Caco-2 (cell line): Measurements from ENCODE around the gene ETHE1. TPM values are rescaled to one million over a fixed set of nuclear protein-coding genes. Genes with fewer than 3 reads are reported as not detected.

Experiments
- BruUV-seq: library from RNA; stranded (reverse); fragments of 400-500 nt; replicated peaks from 2 replicates; lab custom pipeline; 2021; lab: Mats Ljungman, UMichigan
- CTCF ChIA-PET: fragments of 300-600 bp; sonication (Branson Sonifier 250); formaldehyde crosslinking; loops from one replicate; lab custom pipeline; 2022; ENCODE audit warnings: antibody characterized with exemption; lab: Charles Lee
- POLR2A ChIA-PET: fragments of 300-600 bp; sonication (Branson Sonifier 250); formaldehyde crosslinking; loops from one replicate; lab custom pipeline; 2022; ENCODE audit warnings: antibody characterized with exemption; lab: Charles Lee
- DNase-seq, 2 experiments: peaks; one replicate each; pipeline versions ENCODE4 v3.0.0 to v3.0.0-alpha.2; 2020 to 2022
- H3K27me3 ChIP-seq: replicated peaks from 2 replicates; pipeline ENCODE4 v1.6.0; 2011; ENCODE audit warnings: low read length; ENCODE audit not compliant: control insufficient read depth, insufficient read depth
- H3K36me3 ChIP-seq: 2 replicates; pipeline ENCODE4 v1.5.1; 2011; ENCODE audit warnings: low read length; ENCODE audit not compliant: control insufficient read depth, insufficient read depth
- H3K4me1 ChIP-seq: fragments of 250-450 bp; sonication (Bioruptor Pico); 2 replicates; pipeline ENCODE4 v1.5.1; 2020; ENCODE audit warnings: mild to moderate bottlenecking
- H3K4me3 ChIP-seq: 2 replicates; pipeline ENCODE4 v1.5.1; 2011; ENCODE audit warnings: low read depth, mild to moderate bottlenecking, control low read depth, low read length
- H3K9me3 ChIP-seq: fragments of 250-450 bp; sonication (Bioruptor Pico); 2 replicates; pipeline ENCODE4 v1.5.1; 2020; ENCODE audit warnings: mild to moderate bottlenecking, moderate library complexity
- H3K27ac Mint-ChIP-seq: one replicate; pipeline ENCODE4 v1.8.0; 2022; ENCODE audit warnings: mixed read lengths; ENCODE audit not compliant: unreplicated experiment
- H3K27me3 Mint-ChIP-seq: one replicate; pipeline ENCODE4 v1.8.0; 2022; ENCODE audit warnings: mixed read lengths; ENCODE audit not compliant: insufficient read depth, unreplicated experiment
- H3K36me3 Mint-ChIP-seq: one replicate; pipeline ENCODE4 v1.8.0; 2022; ENCODE audit warnings: mild to moderate bottlenecking, mixed read lengths; ENCODE audit not compliant: insufficient read depth, unreplicated experiment
- H3K4me1 Mint-ChIP-seq: one replicate; pipeline ENCODE4 v1.8.0; 2022; ENCODE audit warnings: low read depth, mixed read lengths; ENCODE audit not compliant: unreplicated experiment
- H3K4me3 Mint-ChIP-seq: one replicate; pipeline ENCODE4 v1.8.0; 2022; ENCODE audit warnings: mild to moderate bottlenecking, moderate library complexity, mixed read lengths; ENCODE audit not compliant: unreplicated experiment
- H3K9me3 Mint-ChIP-seq: one replicate; pipeline ENCODE4 v1.8.0; 2022; ENCODE audit warnings: mixed read lengths; ENCODE audit not compliant: unreplicated experiment
- intact Hi-C: fragments of 100-400 bp; cut with micrococcal nuclease; formaldehyde crosslinking; loops from one replicate; pipeline ENCODE4 v1.10.0; 2022; ENCODE audit not compliant: unreplicated experiment
- total RNA-seq: library from RNA; stranded (reverse); gene quantifications from 2 replicates; pipeline ENCODE4 v1.2.3, GENCODE V29; 2022
- TF ChIP-seq, protein P1 (sequence below), 2 experiments: fragments of 200-600 bp in 1 of 2; IDR thresholded peaks; 1 replicate in 1 of 2; 2 replicates in 1 of 2; pipeline versions ENCODE4 v1.5.1 to v1.8.0; 2011 to 2022; ENCODE audit warnings: antibody characterized with exemption in 1 of 2, control low read depth in 1 of 2, inconsistent platforms in 1 of 2, low read depth in 1 of 2, low read length in 1 of 2, mild to moderate bottlenecking in 1 of 2, moderate library complexity in 1 of 2; ENCODE audit not compliant: insufficient read depth in 1 of 2, severe bottlenecking in 1 of 2, unreplicated experiment in 1 of 2

The ETHE1 gene
- total RNA-seq, 1 experiment from 2014 or later: 39.6 TPM

DNA sequence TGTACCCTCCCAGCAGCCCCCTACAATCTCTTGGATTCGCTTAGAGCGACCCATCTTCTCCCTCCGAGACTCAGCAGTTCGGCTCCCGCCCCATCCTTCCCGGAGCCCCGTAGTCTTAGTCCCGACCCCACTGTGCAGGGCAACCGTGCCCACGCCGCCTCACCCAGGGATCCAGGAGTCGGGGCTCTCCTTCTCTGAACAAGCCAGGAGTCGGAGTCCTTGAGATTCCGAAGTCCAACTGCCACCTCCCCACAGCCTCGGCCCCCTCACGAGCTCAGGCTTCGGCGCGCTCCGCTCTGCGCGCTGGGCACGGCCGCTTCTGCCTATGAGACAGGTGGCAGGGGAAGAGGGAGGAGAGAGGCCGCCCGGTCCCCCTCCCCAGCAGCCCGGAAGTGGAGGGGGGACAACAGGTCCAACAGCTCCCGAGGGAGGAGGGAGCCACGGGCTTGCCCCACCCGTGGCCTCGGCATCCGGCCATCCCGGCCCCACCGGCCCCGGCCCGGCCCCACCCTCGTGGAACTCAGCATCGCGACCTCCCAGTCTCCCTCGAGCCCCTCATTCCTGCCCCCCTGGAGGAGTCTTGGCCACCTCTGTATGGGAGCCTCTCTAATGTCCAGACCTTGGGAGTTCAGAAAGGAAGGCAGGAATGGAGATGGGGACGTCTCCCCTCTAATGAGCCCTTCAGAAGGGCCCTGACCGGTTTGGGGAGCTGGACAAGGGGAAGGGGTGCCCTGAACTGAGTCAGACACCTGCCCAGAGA, 22.4 kb downstream of the ETHE1 start, which contains the start of gene PHLDB3:
PHLDB3 (minus strand) TSS at position 321 of the 760 bp plus-strand sequence. CDS start 628 bp downstream, outside the sequence.
- intact Hi-C loops: loop anchor here (1.0 to 5.0 kb wide), 5 partner anchors 15 to 57 kb away; partner anchors contain the start of gene ZNF575
- ChIA-PET CTCF (interaction anchor here (1.0 to 2.4 kb wide), 8 partner anchors 15 to 92 kb away, joined by 3 to 29 read pairs (median 8); partner anchors contain the start of genes IRGQ, ZNF575 and ZNF576), POLR2A (interaction anchor here (0.8 to 2.0 kb wide), 5 partner anchors 15 to 73 kb away, joined by 3 to 17 read pairs (median 8); partner anchors contain the start of gene ZNF575)
- Histone ChIP-seq H3K27me3 (no peaks in the 10 kb centered on the region), H3K4me1 (peaks cover 17% of the 10 kb centered on the region; the same call in 1 of the 2 replicates), H3K4me3 (peak within 1 kb of the TSS; percentile 91), H3K36me3 (no peaks in the 10 kb centered on the region), H3K9me3 (no peaks in the 10 kb centered on the region)
- peak within 1 kb of the TSS; percentile 92 for H3K27ac Mint-ChIP-seq
- peaks cover 47% of the 10 kb centered on the region for H3K36me3 Mint-ChIP-seq
- H3K4me1 Mint-ChIP-seq: peaks cover 25% of the 10 kb centered on the region
- TF ChIP-seq, protein P1, sequence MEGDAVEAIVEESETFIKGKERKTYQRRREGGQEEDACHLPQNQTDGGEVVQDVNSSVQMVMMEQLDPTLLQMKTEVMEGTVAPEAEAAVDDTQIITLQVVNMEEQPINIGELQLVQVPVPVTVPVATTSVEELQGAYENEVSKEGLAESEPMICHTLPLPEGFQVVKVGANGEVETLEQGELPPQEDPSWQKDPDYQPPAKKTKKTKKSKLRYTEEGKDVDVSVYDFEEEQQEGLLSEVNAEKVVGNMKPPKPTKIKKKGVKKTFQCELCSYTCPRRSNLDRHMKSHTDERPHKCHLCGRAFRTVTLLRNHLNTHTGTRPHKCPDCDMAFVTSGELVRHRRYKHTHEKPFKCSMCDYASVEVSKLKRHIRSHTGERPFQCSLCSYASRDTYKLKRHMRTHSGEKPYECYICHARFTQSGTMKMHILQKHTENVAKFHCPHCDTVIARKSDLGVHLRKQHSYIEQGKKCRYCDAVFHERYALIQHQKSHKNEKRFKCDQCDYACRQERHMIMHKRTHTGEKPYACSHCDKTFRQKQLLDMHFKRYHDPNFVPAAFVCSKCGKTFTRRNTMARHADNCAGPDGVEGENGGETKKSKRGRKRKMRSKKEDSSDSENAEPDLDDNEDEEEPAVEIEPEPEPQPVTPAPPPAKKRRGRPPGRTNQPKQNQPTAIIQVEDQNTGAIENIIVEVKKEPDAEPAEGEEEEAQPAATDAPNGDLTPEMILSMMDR (IDR thresholded peaks at IDR 0.05; ENCODE audit: insufficient read depth in 1 of 2, low read depth in 1 of 2, low read length in 1 of 2, severe bottlenecking in 1 of 2, unreplicated experiment in 1 of 2): no peak
- H3K9me3 Mint-ChIP-seq: no peaks in the 10 kb centered on the region
- peak; percentile 77 to 78 for DNase-seq
- peak within 1 kb of the TSS; percentile 90 for H3K4me3 Mint-ChIP-seq
- no peaks in the 10 kb centered on the region for H3K27me3 Mint-ChIP-seq
- BruUV-seq: TSS peak; percentile 61

GRCh38 chr19:43503501-43504425, 23.2 kb downstream of the ETHE1 start:
- Mint-ChIP-seq H3K9me3 (no peaks in the 10 kb centered on the region), H3K27me3 (no peaks in the 10 kb centered on the region), H3K4me1 (peaks cover 33% of the 10 kb centered on the region), H3K36me3 (peaks cover 55% of the 10 kb centered on the region), H3K27ac (peak overlapping the region; percentile 92), H3K4me3 (peak overlapping the region; percentile 90)
- ChIA-PET CTCF (interaction anchor here (0.6 to 2.4 kb wide), 10 partner anchors 9 to 92 kb away, joined by 3 to 29 read pairs (median 7); partner anchors contain the start of genes IRGQ, ZNF575 and ZNF576), POLR2A (interaction anchor here (0.6 to 2.0 kb wide), 6 partner anchors 16 to 62 kb away, joined by 3 to 17 read pairs (median 6); partner anchors contain the start of gene ZNF575)
- Histone ChIP-seq H3K4me3 (peak overlapping the region; percentile 91), H3K36me3 (no peaks in the 10 kb centered on the region), H3K4me1 (peaks cover 25% of the 10 kb centered on the region), H3K9me3 (no peaks in the 10 kb centered on the region), H3K27me3 (no peaks in the 10 kb centered on the region)
- peak; percentile 98 to 99 for DNase-seq
- intact Hi-C loops: loop anchor here (1.0 to 5.0 kb wide), 5 partner anchors 16 to 56 kb away; partner anchors contain the start of gene ZNF575
- BruUV-seq: no TSS peak
- TF ChIP-seq, protein P1 (IDR thresholded peaks at IDR 0.05; ENCODE audit: insufficient read depth in 1 of 2, low read depth in 1 of 2, low read length in 1 of 2, severe bottlenecking in 1 of 2, unreplicated experiment in 1 of 2): peak; percentile 49 to 64
